Esophagus muscularis mucosa (tissue), 4 donors: ENCODE results near the gene PIGB. TPM values are rescaled to one million over a fixed set of nuclear protein-coding genes. Genes with fewer than 3 reads are reported as not detected.
"Not testable (repeated sequence)": the region's sequence is repeated elsewhere in the genome, so short reads cannot be mapped to it uniquely, and the experiment has no call there.

ENCODE experiments used
- DNase-seq: peaks from one replicate; pipeline ENCODE4 v3.0.0-alpha.2; 2017; ENCODE audit errors: extremely low spot score
- H3K27ac ChIP-seq, 4 donors: fragments of 200-600 bp; sonication (generic); replicated peaks in 1 of 4; 1 replicate in 3 of 4; 2 replicates in 1 of 4; pipeline ENCODE4 v1.5.1; 2016 to 2019; ENCODE audit warnings: mild to moderate bottlenecking in 1 of 4
- H3K27me3 ChIP-seq, 4 donors: fragments of 200-600 bp; sonication (generic); one replicate each; pipeline versions ENCODE4 v1.5.1 to v1.6.0; 2016 to 2019
- H3K36me3 ChIP-seq, 4 donors: fragments of 200-600 bp; sonication (generic); one replicate each; pipeline ENCODE4 v1.5.1; 2016 to 2019
- H3K4me1 ChIP-seq, 4 donors: fragments of 200-600 bp; sonication (generic); one replicate each; pipeline ENCODE4 v1.5.1; 2016 to 2019
- H3K4me3 ChIP-seq, 4 donors: fragments of 200-600 bp; sonication (generic); 1 replicate in 2 of 4; 2 replicates in 2 of 4; pipeline ENCODE4 v1.5.1; 2016 to 2019; ENCODE audit warnings: mild to moderate bottlenecking in 4 of 4, moderate library complexity in 1 of 4
- H3K9me3 ChIP-seq, 4 donors: fragments of 200-600 bp; sonication (generic); 1 replicate in 3 of 4; 2 replicates in 1 of 4; pipeline ENCODE4 v1.5.1; 2016 to 2019
- EP300 ChIP-seq: sonication (generic); formaldehyde crosslinking; IDR thresholded peaks from one replicate; pipeline ENCODE4 v1.6.1; 2017; ENCODE audit warnings: antibody characterized with exemption
- POLR2A ChIP-seq: fragments of 450-650 bp; IDR thresholded peaks from one replicate; pipeline ENCODE4 v1.6.1; 2017; ENCODE audit warnings: antibody characterized with exemption, moderate library complexity, mild to moderate bottlenecking, low read depth
- POLR2AphosphoS5 ChIP-seq, 2 donors: sonication (generic); formaldehyde crosslinking; IDR thresholded peaks; one replicate each; pipeline ENCODE4 v1.6.1; 2017; ENCODE audit warnings: antibody characterized with exemption in 2 of 2
- whole genome bisulfite sequencing: methylation state at CpG from one replicate; pipeline ENCODE4 v1.1.5; 2018; 5-methylcytosine and 5-hydroxymethylcytosine counted together
- intact Hi-C: fragments of 100-400 bp; cut with DNase I; formaldehyde crosslinking; loops from one replicate; pipeline ENCODE4 v1.15.1; 2023
- total RNA-seq, 4 donors: library from RNA; depleted of rRNA; stranded (reverse); fragments of >200 nt; gene quantifications; one replicate each; pipeline versions ENCODE4 v1.1.0 to v1.2.1, GENCODE V29; 2016
- TF ChIP-seq, protein P1 (sequence below), 3 experiments: fragments of 200-600 bp in 2 of 3; fragments of 450-650 bp in 1 of 3; sonication (generic) in 2 of 3; IDR thresholded peaks; one replicate each; pipeline ENCODE4 v1.5.1; 2017 to 2019; ENCODE audit warnings: antibody characterized with exemption in 3 of 3, mild to moderate bottlenecking in 2 of 3, moderate library complexity in 1 of 3

PIGB gene
- total RNA-seq, 4 donors from 2014 or later, result 4.5 to 9.6 (median 6.5) TPM

GRCh38 chr15:55277715-55278114 is 41.3 kb upstream of the PIGB start:
- Histone ChIP-seq H3K27me3 (no peaks in the 10 kb centered on the region), H3K4me1 (peaks cover 9 to 23% (median 20%) of the 10 kb centered on the region in 4 donors), H3K9me3 (no peaks in the 10 kb centered on the region), H3K36me3 (no peaks in the 10 kb centered on the region), H3K27ac (peak overlapping the region in 1 of 4 donors; percentile 3), H3K4me3 (no peak overlapping the region)
- intact Hi-C loops, result no loop called here
- TF ChIP-seq, protein P1, sequence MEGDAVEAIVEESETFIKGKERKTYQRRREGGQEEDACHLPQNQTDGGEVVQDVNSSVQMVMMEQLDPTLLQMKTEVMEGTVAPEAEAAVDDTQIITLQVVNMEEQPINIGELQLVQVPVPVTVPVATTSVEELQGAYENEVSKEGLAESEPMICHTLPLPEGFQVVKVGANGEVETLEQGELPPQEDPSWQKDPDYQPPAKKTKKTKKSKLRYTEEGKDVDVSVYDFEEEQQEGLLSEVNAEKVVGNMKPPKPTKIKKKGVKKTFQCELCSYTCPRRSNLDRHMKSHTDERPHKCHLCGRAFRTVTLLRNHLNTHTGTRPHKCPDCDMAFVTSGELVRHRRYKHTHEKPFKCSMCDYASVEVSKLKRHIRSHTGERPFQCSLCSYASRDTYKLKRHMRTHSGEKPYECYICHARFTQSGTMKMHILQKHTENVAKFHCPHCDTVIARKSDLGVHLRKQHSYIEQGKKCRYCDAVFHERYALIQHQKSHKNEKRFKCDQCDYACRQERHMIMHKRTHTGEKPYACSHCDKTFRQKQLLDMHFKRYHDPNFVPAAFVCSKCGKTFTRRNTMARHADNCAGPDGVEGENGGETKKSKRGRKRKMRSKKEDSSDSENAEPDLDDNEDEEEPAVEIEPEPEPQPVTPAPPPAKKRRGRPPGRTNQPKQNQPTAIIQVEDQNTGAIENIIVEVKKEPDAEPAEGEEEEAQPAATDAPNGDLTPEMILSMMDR (IDR thresholded peaks at IDR 0.05), result no peak
- TF ChIP-seq POLR2A (no peak), POLR2AphosphoS5 (IDR thresholded peaks at IDR 0.05) (no peak), EP300 (no peak)
- DNase-seq, result no peak
- WGBS, result 61% methylated on average over 2 of the region's 2 CpGs

DNA sequence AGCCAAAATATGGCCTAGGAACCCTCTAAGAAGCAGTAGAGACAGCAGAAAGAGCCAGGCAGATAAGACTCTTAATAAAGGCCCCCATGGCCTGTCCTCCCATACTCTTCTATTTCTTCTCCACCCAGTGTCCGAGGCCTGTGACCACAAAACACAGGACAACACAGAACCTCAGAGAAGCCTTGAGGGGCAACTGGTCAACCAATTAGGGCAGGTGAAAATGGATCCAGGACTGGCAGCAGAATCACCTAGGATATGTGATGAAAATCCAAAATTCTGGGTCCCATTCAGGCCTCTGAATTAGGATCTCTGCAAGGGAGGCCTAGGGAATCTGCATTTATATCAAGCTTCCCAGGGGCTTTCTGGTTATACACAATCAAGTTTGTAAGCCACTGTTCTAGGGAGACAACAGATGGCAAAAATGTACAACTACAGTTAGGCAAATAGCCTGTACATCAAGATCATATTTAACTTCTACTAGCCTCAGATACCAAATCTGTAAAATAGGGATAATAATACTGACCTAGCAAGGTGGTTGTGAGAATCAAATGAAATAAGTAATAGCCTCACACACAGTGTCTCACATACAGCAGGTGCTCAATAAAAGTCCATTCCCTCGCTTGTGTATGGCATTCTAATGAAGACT is 39.8 kb upstream of the PIGB start:
- Histone ChIP-seq H3K9me3 (no peaks in the 10 kb centered on the region), H3K4me3 (no peak overlapping the region), H3K27me3 (no peaks in the 10 kb centered on the region), H3K27ac (no peak overlapping the region), H3K4me1 (peaks cover 9 to 31% (median 27%) of the 10 kb centered on the region in 4 donors), H3K36me3 (no peaks in the 10 kb centered on the region)
- 88% methylated on average over 2 of the region's 2 CpGs for WGBS
- TF ChIP-seq POLR2A, result no peak
- TF ChIP-seq, protein P1 (IDR thresholded peaks at IDR 0.05), result no peak
- no peak for TF ChIP-seq EP300
- TF ChIP-seq POLR2AphosphoS5 (IDR thresholded peaks at IDR 0.05), result no peak
- intact Hi-C loops, result no loop called here
- DNase-seq, result no peak

GRCh38 chr15:55279746-55280351 is 39.2 kb upstream of the PIGB start:
- H3K9me3 ChIP-seq, result no peaks in the 10 kb centered on the region
- H3K27ac ChIP-seq, result no peak overlapping the region
- H3K27me3 ChIP-seq, result no peaks in the 10 kb centered on the region
- intact Hi-C loops, result no loop called here
- WGBS, result 67% methylated on average over 4 of the region's 4 CpGs
- no peak for DNase-seq
- no peaks in the 10 kb centered on the region for H3K36me3 ChIP-seq
- no peak overlapping the region for H3K4me3 ChIP-seq
- TF ChIP-seq EP300 (no peak), POLR2AphosphoS5 (IDR thresholded peaks at IDR 0.05) (no peak), POLR2A (no peak)
- TF ChIP-seq, protein P1 (IDR thresholded peaks at IDR 0.05), result no peak
- H3K4me1 ChIP-seq, result peaks cover 9 to 38% (median 32%) of the 10 kb centered on the region in 4 donors

DNA sequence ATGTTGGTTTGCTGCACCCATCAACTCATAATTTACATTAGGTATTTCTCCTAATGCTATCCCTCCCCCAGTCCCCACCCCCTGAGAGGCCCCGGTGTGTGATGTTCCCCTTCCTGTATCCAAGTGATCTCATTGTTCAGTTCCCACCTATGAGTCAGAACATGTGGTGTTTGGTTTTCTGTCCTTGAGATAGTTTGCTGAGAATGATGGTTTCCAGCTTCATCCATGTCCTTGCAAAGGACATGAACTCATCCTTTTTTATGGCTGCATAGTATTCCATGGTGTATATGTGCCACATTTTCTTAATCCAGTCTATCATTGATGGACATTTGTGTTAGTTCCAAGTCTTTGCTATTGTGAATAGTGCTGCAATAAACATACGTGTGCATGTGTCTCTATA is 38.4 kb upstream of the PIGB start:
- DNase-seq, intact Hi-C loops, H3K9me3 ChIP-seq, H3K4me3 ChIP-seq, H3K27me3 ChIP-seq, H3K27ac ChIP-seq, H3K36me3 ChIP-seq: not testable (repeated sequence)
- peaks cover 9 to 44% (median 32%) of the 10 kb centered on the region in 4 donors for H3K4me1 ChIP-seq
- 69% methylated on average over 2 of the region's 2 CpGs for WGBS

DNA sequence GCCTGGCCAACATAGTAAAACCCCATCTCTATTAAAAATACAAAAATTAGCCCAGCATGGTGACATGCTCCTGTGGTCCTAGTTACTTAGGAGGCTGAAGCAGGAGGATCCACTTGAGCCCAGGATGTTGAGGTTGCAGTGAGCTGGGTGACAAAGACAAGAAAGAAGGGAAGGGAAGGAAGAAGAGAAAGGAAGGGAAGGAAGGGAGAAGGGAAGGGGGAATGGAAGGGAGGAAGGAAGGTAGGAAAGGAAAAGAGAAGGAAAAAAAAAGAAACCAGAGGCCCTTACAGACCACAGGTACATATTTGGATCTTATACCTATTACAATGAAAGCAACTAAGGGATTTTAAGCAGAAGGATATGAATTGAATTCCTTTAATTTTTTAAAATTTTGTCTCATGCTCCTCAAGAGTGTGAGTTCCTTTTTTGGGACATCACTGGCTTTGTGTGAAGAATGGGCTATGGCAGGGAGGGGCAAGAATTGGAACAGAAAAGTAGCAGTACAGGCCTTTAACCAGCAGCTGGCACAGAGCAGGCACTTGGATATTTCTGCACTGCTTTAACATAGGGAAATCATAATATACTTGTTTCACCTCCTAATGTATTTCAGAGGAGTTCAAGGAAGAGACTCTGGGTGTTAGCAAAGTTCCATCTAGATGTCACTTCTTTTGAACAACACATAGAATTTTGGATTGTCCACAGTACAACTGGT is 37.3 kb upstream of the PIGB start:
- Histone ChIP-seq H3K27me3 (no peaks in the 10 kb centered on the region), H3K36me3 (peaks cover 0 to 3% (median 0%) of the 10 kb centered on the region in 4 donors), H3K27ac (peak overlapping the region in 3 of 4 donors; percentile 19 to 47 (median 28)), H3K4me3 (no peak overlapping the region), H3K4me1 (peaks cover 9 to 45% (median 36%) of the 10 kb centered on the region in 4 donors), H3K9me3 (no peaks in the 10 kb centered on the region)
- DNase-seq, result no peak
- intact Hi-C loops, result no loop called here
- TF ChIP-seq POLR2AphosphoS5 (IDR thresholded peaks at IDR 0.05), result no peak
- TF ChIP-seq, protein P1 (IDR thresholded peaks at IDR 0.05), result peak in 1 of 3 experiments; percentile 9
